ENCODE measurements around the gene RCHY1. TPM values are rescaled to one million over a fixed set of nuclear protein-coding genes. Genes with fewer than 3 reads are reported as not detected.
A peak's percentile ranks its signal among the peaks of the same experiment; 100 is the strongest.
"Not testable (repeated sequence)": the region's sequence is repeated elsewhere in the genome, so short reads cannot be mapped to it uniquely, and the experiment has no call there.

The RCHY1 gene
- total RNA-seq, 1 donor from 2014 or later: 11.2 TPM

DNA sequence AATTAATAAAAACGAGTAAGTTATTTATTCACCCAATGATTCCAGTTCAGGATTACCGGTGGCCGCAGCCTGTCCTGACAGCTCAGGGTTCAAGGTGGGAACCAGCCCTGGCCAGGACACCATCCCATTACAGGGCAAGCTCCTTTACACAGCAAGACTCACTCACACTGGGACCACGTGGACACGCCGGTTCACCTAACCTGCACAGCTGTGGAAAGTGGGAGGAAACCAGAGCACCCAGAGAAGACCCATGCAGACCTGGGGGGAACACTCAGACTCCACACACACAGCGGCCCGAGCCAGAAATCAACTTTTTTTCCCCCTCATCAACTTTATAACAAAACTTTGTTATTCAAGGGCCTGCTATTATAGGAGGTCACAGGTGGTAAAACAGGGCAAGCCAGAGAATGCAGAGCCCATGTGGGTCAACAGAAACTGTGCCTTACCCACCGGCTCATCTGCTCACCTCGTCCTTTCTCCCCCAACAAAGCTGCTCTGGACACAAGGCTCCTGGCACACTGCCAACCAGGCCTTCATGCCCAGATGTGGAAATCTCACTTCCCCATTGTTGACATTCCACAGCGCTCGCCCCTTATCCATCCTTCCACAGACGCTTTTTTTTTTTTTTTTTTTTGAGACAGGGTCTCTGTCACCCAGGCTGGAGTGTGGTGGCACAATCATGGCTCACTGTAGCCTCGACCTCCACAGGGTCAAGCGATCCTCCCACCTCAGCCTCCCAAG, 33.6 kb upstream of the RCHY1 start:
- no peak overlapping the region for H3K4me3 ChIP-seq (ENCODE audit: low read depth, low read length)
- peak; percentile 12 for DNase-seq (ENCODE audit: low read depth)
- TF ChIP-seq, protein P1, sequence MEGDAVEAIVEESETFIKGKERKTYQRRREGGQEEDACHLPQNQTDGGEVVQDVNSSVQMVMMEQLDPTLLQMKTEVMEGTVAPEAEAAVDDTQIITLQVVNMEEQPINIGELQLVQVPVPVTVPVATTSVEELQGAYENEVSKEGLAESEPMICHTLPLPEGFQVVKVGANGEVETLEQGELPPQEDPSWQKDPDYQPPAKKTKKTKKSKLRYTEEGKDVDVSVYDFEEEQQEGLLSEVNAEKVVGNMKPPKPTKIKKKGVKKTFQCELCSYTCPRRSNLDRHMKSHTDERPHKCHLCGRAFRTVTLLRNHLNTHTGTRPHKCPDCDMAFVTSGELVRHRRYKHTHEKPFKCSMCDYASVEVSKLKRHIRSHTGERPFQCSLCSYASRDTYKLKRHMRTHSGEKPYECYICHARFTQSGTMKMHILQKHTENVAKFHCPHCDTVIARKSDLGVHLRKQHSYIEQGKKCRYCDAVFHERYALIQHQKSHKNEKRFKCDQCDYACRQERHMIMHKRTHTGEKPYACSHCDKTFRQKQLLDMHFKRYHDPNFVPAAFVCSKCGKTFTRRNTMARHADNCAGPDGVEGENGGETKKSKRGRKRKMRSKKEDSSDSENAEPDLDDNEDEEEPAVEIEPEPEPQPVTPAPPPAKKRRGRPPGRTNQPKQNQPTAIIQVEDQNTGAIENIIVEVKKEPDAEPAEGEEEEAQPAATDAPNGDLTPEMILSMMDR (conservative IDR thresholded peaks at IDR 0.05; ENCODE audit: low read depth, low read length): no peak

DNA sequence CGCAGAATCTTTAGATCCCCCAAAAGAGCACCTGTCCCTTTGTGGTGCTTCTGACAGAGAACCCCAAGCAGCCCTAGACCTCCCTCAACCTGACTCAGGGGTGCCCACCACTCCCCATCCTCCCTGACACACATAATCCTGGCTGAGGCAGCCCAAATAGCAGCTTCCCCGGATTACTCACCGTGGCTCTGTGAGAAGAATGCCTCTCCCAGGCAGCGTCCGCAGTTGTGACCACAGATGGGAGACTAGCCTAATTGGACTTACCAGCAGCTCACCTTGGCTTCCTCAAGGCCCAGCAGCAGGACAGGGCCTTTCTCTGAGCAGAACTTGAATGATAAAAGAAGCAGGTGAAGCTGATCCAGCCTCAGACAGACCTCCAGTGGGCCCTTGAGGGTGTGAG, 31.3 kb upstream of the RCHY1 start:
- H3K4me3 ChIP-seq (ENCODE audit: low read depth, low read length): no peak overlapping the region
- no peak for DNase-seq (ENCODE audit: low read depth)
- TF ChIP-seq, protein P1 (conservative IDR thresholded peaks at IDR 0.05; ENCODE audit: low read depth, low read length): no peak

DNA sequence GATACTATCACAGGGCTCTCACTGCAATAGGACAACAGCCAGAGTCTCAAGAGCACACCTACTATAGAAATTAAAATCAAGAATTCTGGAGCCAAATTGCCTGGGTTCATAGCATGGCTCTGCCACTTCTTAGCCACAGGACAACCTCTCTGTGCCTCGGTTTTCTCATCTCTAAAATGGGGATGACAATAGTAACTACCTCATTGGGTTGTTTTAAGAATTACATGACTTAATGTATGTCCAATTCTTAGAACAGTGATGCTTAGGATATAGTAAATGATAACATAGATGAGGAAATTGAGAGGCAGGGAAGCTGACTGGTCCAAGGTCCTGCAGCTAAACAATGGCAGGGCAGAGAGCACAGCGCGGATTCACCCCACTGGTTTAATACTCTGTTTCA, 30.7 kb upstream of the RCHY1 start:
- TF ChIP-seq, protein P1 (conservative IDR thresholded peaks at IDR 0.05; ENCODE audit: low read depth, low read length): no peak
- H3K4me3 ChIP-seq (ENCODE audit: low read depth, low read length): no peak overlapping the region

DNA sequence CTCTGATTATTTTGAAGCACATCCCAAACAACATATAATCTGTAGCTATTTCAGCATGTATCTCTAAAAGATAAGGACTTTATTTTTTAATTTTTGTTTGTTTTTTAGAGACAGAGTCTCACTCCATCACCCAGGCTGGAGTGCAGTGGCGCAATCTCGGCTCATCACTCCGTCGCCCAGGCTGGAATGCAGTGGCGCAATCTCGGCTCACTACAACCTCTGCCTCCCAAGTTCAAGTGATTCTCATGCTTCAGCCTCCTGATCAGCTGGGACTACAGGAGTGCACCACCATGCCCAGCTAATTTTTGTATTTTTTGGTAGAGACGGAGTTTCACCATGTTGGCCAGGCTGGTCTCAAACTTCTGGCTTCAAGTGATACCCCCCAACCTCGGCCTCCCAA, 30.0 kb upstream of the RCHY1 start:
- not testable (repeated sequence) for DNase-seq (ENCODE audit: low read depth); H3K4me3 ChIP-seq (ENCODE audit: low read depth, low read length)

More for the DNA sequence above, 30.7 kb upstream of the RCHY1 start:
- no peak for DNase-seq (ENCODE audit: low read depth)

DNA sequence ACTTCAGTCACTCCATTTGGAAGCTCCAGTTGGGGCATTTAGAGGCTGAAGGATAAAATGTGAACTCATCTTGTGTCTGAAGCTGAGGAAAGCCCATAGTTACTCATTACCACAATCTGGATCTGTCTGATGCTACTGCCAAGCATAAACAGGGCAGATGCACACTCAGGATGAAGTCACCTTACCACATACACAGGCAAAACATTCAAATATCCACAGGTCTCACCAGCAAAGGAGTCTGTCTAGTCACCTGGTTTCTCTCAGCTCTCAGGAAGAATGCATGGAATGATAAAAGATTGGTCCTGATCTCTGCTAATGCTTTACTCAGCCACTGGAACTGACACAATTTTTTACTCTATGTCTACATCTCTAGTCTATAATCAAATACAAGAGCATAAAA, 28.6 kb upstream of the RCHY1 start:
- peak; percentile 90 for DNase-seq (ENCODE audit: low read depth)
- H3K4me3 ChIP-seq (ENCODE audit: low read depth, low read length): no peak overlapping the region
- TF ChIP-seq, protein P1 (conservative IDR thresholded peaks at IDR 0.05; ENCODE audit: low read depth, low read length): no peak

DNA sequence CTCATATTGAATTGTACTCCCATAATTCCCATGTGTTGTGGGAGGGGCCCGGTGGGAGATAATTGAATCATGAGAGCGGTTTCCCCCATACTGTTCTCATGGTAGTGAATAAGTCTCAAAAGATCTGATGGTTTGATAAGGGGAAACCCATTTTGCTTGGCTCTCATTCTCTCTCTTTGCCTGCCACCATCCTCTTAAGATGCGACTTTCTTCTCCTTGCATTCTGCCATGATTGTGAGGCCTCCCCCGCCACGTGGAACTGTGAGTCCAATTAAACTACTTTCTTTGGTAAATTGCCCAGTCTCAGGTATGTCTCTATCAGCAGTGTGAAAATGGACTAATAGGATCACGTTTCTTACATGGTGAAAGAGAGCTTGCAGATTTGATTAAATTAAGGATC, 23.1 kb upstream of the RCHY1 start:
- not testable (repeated sequence) for H3K4me3 ChIP-seq (ENCODE audit: low read depth, low read length); DNase-seq (ENCODE audit: low read depth)

DNA sequence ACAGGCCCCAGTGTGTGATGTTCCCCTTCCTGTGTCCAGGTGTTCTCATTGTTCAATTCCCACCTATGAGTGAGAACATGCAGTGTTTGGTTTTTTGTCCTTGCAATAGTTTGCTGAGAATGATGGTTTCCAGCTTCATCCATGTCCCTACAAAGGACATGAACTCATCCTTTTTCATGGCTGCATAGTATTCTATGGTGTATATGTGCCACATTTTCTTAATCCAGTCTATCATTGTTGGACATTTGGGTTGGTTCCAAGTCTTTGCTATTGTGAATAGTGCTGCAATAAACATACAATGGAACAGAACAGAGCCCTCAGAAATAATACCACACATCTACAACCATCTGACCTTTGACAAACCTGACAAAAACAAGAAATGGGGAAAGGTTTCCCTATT, 19.7 kb upstream of the RCHY1 start:
- not testable (repeated sequence) for H3K4me3 ChIP-seq (ENCODE audit: low read depth, low read length); DNase-seq (ENCODE audit: low read depth)

DNA sequence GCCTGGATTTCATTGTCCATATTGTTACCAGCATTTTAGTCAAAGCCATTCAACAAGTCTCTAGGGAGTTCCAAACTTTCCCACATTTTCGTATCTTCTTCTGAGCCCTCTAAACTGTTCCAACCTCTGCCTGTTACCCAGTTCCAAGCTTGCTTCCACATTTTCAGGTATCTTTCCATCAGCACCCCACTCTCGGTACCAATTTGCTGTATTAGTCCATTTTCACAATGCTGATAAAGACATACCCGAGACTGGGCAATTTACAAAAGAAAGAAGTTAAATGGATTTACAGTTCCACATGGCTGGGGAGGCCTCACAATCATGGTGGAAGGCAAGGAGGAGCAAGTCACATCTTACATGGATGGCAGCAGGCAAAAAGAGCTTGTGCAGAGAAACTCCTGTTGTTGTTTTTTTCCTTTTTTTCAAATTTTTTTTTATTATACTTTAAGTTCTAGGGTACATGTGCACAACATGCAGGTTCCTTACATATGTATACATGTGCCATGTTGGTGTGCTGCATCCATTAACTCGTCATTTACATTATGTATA, 19.2 kb upstream of the RCHY1 start:
- not testable (repeated sequence) for DNase-seq (ENCODE audit: low read depth); H3K4me3 ChIP-seq (ENCODE audit: low read depth, low read length)

DNA sequence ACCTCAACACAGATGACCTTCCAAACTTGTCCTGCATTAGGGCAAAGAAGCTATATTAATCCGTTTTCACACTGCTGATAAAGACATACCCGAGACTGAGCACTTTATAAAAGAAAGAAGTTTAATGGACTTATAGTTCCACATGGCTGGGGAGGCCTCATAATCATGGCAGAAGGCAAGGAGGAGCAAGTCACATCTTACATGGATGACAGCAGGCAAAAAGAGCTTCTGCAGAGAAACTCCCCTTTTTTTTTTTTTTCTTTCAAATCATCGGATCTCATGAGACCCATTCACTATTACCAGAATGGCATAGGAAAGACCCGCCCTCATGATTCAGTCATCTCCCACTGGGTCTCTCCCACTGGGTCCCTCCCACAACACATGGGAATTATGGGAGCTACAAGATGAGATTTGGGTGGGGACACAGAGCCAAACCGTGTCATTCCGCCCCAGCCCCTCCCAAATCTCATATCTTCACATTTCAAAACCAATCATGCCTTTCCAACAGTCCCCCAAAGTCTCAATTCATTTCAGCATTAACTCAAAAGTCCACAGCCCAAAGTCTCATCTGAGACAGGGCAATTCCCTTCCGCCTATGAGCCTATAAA, 17.4 kb upstream of the RCHY1 start:
- DNase-seq (ENCODE audit: low read depth); H3K4me3 ChIP-seq (ENCODE audit: low read depth, low read length): not testable (repeated sequence)

Data from epithelial cell of proximal tubule (primary cell).